Thyroid gland (tissue), 4 donors: ENCODE measurements around the gene SOCS1. TPM values are rescaled to one million over a fixed set of nuclear protein-coding genes. Genes with fewer than 3 reads are reported as not detected.

Source experiments
- DNase-seq, 2 donors: peaks; one replicate each; pipeline ENCODE4 v3.0.0-alpha.2; 2019
- H3K27ac ChIP-seq, 3 donors: fragments of 200-600 bp; sonication (generic); 1 replicate in 2 of 3; 2 replicates in 1 of 3; pipeline ENCODE4 v1.5.1; 2016 to 2019; ENCODE audit warnings: mild to moderate bottlenecking in 1 of 3, moderate library complexity in 1 of 3
- H3K27me3 ChIP-seq: fragments of 200-600 bp; sonication (generic); one replicate; pipeline ENCODE4 v1.5.1; 2019
- H3K36me3 ChIP-seq, 2 donors: fragments of 200-600 bp; sonication (generic); one replicate each; pipeline ENCODE4 v1.5.1; 2016 to 2019
- H3K4me1 ChIP-seq, 2 donors: fragments of 200-600 bp; sonication (generic); one replicate each; pipeline ENCODE4 v1.5.1; 2017 to 2019
- H3K4me3 ChIP-seq, 3 donors: fragments of 200-600 bp; sonication (generic); replicated peaks in 1 of 3; 1 replicate in 2 of 3; 2 replicates in 1 of 3; pipeline ENCODE4 v1.5.1; 2016; ENCODE audit warnings: mild to moderate bottlenecking in 1 of 3
- H3K9me3 ChIP-seq: fragments of 200-600 bp; sonication (generic); one replicate; pipeline ENCODE4 v1.5.1; 2017
- POLR2A ChIP-seq, 2 donors: fragments of 450-650 bp; IDR thresholded peaks; one replicate each; pipeline ENCODE4 v1.6.1; 2017; ENCODE audit warnings: antibody characterized with exemption in 2 of 2, mild to moderate bottlenecking in 2 of 2, moderate library complexity in 1 of 2
- WGBS, 2 donors: methylation state at CpG; one replicate each; pipeline ENCODE4 v1.1.5; 2017; 5-methylcytosine and 5-hydroxymethylcytosine counted together
- intact Hi-C: fragments of 100-400 bp; cut with DNase I; formaldehyde crosslinking; loops from one replicate; pipeline ENCODE4 v1.15.1; 2023
- total RNA-seq, 4 donors: library from RNA; depleted of rRNA; stranded (reverse); fragments of >200 nt; gene quantifications; one replicate each; pipeline ENCODE4 v1.2.3, GENCODE V29; 2016
- TF ChIP-seq, protein P1 (sequence below), 6 experiments: fragments of 200-600 bp in 3 of 6; fragments of 450-650 bp in 3 of 6; sonication (generic) in 3 of 6; IDR thresholded peaks; one replicate each; pipeline ENCODE4 v1.5.1; 2016 to 2019; ENCODE audit warnings: antibody characterized with exemption in 6 of 6, mild to moderate bottlenecking in 2 of 6, inconsistent platforms in 1 of 6, moderate library complexity in 1 of 6

Gene SOCS1
- total RNA-seq, 4 donors from 2014 or later: 2.4 to 11.3 (median 6.2) TPM

DNA sequence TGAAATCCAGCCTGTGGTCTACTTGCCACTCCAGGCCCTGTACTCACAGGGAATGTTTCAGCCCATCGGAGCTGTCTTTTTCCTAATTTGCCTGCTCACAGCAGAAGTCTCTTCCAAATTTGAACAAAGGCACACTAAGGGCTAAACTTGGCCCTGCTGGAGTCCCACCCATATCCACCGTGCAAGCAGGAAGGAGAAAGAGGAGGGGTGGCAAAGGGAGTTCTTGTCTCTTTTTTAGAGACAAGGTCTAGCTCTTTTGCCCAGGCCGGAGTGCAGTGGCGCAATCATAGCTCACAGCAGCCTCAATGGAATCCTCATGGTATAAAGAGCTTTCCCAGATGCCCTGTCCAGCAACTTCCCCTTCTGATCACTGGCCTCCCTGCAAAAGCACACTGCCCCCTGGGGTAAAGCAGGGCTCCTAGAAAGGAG, 27.8 kb upstream of the SOCS1 start:
- no peaks in the 10 kb centered on the region for H3K27me3 ChIP-seq
- no peak for DNase-seq
- no peak for TF ChIP-seq POLR2A (IDR thresholded peaks at IDR 0.05)
- TF ChIP-seq, protein P1, sequence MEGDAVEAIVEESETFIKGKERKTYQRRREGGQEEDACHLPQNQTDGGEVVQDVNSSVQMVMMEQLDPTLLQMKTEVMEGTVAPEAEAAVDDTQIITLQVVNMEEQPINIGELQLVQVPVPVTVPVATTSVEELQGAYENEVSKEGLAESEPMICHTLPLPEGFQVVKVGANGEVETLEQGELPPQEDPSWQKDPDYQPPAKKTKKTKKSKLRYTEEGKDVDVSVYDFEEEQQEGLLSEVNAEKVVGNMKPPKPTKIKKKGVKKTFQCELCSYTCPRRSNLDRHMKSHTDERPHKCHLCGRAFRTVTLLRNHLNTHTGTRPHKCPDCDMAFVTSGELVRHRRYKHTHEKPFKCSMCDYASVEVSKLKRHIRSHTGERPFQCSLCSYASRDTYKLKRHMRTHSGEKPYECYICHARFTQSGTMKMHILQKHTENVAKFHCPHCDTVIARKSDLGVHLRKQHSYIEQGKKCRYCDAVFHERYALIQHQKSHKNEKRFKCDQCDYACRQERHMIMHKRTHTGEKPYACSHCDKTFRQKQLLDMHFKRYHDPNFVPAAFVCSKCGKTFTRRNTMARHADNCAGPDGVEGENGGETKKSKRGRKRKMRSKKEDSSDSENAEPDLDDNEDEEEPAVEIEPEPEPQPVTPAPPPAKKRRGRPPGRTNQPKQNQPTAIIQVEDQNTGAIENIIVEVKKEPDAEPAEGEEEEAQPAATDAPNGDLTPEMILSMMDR (IDR thresholded peaks at IDR 0.05): no peak
- H3K9me3 ChIP-seq: no peaks in the 10 kb centered on the region
- H3K4me3 ChIP-seq: no peak overlapping the region
- no peak overlapping the region for H3K27ac ChIP-seq
- H3K36me3 ChIP-seq: no peaks in the 10 kb centered on the region
- WGBS, 2 donors: 70 to 72% methylated on average over 4 of the region's 4 CpGs
- H3K4me1 ChIP-seq: no peaks in the 10 kb centered on the region
- intact Hi-C loops: no loop called here

DNA sequence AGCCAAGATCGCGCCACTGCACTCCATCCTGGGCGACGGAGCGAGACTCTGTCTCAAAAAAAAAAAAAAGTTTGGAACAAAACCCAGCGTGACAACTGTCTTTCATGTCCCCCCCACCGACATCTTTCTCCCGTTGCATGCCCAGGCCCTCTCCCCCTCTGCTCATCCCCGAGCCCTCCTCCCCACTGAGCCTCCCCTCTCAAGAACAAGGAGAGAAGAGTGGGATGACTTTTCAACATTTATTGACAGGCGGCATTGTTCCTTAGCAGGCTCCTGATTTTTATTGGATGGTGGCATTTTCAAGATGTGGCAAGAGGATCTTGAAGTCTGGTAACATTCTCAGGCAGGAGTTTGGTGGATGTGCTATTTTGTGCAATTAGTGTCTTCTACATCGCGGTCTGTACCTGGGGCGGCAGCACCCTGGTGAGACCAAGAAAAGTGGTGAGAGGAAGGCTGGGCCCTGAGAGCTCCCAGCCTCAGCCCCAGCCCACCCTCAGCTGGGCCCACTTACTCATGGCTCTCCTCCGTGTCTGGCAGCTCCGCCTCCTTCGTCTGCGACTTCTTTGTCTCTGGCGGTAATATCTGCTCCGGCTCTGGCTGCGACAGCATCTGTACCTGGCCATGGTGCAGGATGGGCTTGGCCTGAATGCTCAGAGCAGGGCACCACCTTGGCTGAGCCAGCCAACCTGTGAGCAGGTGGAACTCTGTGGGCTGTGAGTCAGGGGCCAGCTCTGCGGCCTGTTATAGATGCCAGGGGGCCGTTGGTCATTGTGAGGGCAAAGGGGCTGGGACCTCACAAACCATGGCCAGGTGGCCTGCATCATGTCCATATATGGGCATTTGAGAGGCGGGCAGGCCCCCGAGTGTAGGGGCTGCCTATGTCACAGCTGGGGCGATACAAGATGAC, 24.9 kb upstream of the SOCS1 start, which contains the start of gene PRM1:
Gene PRM1 (minus strand): TSS at position 715 of the 907 bp plus-strand sequence. CDS start 92 bp downstream, at position 623.
- Histone ChIP-seq H3K27me3 (no peaks in the 10 kb centered on the region), H3K27ac (no peak within 1 kb of the TSS), H3K4me1 (no peaks in the 10 kb centered on the region), H3K4me3 (no peak within 1 kb of the TSS), H3K9me3 (no peaks in the 10 kb centered on the region), H3K36me3 (no peaks in the 10 kb centered on the region)
- DNase-seq: no peak
- intact Hi-C loops: no loop called here
- no peak for TF ChIP-seq POLR2A (IDR thresholded peaks at IDR 0.05)
- TF ChIP-seq, protein P1 (IDR thresholded peaks at IDR 0.05): no peak
- 88 to 89% methylated on average over 19 to 25 of the region's 25 CpGs for WGBS, 2 donors

DNA sequence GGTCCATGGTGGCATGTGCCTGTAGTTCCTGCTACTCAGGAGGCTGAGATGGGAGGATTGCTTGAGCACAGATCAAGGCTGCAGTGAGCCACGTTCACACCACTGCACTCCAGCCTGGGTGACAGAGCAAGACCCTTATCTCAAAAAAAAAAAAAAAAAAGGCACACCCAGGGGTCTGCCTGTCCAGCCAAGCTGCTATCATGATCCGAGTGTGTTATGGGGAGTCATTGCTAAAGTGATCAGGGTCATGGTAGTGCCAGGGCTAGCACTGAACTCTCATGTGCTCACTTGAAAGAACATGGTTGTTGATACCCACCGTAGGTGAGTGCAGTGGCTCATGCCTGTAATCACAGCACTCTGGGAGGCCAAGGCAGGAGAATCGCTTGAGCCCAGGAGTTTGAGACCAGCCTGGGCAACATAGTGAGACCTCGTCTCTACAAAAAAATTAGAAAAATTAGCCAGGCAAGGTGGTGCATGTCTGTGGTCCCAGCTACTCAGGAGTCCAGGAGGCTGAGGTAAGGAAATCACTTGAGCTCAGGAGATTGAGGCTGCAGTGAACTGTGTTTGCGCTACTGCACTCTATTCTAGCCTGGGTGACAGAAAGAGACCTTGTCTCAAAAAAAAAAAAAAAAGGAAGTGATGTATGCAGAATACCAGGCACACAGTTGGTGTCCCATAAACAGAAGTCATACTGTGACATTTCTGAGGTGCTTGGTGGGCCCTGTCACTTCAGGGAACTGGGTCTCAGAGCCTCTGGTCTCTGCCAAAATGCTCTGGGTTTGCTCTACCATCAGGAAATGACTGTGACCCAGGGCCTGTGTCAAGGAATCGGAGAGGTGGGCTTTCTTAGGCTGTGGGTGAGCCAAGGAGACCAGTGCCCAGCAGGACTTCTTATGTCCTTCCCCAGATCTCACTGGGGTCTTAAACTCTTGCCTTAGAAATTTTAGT, 23.0 kb upstream of the SOCS1 start:
- TF ChIP-seq, protein P1 (IDR thresholded peaks at IDR 0.05): no peak
- no peak for TF ChIP-seq POLR2A (IDR thresholded peaks at IDR 0.05)
- no peak overlapping the region for H3K4me3 ChIP-seq
- H3K4me1 ChIP-seq: no peaks in the 10 kb centered on the region
- H3K9me3 ChIP-seq: no peaks in the 10 kb centered on the region
- no peak for DNase-seq
- no peaks in the 10 kb centered on the region for H3K36me3 ChIP-seq
- no peaks in the 10 kb centered on the region for H3K27me3 ChIP-seq
- 83 to 91% methylated on average over 7 of the region's 7 CpGs for WGBS, 2 donors
- intact Hi-C loops: no loop called here
- no peak overlapping the region for H3K27ac ChIP-seq

DNA sequence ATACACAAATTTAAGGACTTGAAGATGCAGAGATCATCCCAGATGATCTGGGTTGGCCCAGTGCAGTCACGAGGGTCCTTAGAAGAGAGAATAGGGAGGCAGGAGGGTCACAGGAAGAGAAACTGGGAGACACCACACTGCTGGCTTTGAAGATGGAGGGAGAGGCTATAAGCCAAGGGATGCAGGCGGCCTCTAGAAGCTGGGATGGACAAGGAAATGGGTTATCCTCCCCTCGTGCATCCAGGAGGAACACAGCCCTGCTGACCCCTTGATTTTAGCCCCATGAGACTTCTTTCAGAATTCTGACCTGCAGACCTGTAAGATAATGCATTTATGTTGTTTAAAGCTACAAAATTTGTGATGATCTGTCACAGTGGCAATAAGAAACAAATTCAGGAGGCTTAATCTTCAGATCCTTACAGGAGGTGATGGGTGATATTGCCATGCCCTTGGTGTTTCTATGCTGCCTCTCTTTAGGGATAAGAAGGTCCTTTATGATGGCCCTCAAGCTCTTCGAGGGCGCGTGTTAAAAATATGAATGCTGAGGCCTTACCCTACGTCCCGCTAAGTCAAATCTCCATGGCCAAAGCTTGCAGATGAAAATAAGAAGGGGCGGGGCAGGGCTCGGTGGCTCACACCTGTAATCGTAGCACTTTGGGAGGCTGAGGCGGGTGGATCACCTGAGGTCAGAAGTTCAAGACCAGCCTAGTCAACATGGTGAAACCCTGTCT, 21.8 kb upstream of the SOCS1 start:
- TF ChIP-seq POLR2A (IDR thresholded peaks at IDR 0.05): no peak
- TF ChIP-seq, protein P1 (IDR thresholded peaks at IDR 0.05): no peak
- 87 to 89% methylated on average over 12 of the region's 12 CpGs for WGBS, 2 donors
- intact Hi-C loops: no loop called here

More for the DNA sequence above, 21.8 kb upstream of the SOCS1 start:
- no peaks in the 10 kb centered on the region for H3K27me3 ChIP-seq
- no peak for DNase-seq
- no peaks in the 10 kb centered on the region for H3K4me1 ChIP-seq
- no peak overlapping the region for H3K27ac ChIP-seq
- no peak overlapping the region for H3K4me3 ChIP-seq
- no peaks in the 10 kb centered on the region for H3K36me3 ChIP-seq
- H3K9me3 ChIP-seq: no peaks in the 10 kb centered on the region
